H1 (cell line): Measurements from ENCODE around the gene ESR1. TPM values are rescaled to one million over a fixed set of nuclear protein-coding genes. Genes with fewer than 3 reads are reported as not detected.

ENCODE experiments used
- CTCF ChIA-PET: fragments of 300-600 bp; sonication (Branson Sonifier 250); formaldehyde crosslinking; loops from one replicate; lab custom pipeline; 2021; ENCODE audit not compliant: partially characterized antibody; lab: Charles Lee
- POLR2A ChIA-PET: fragments of 300-600 bp; sonication (Branson Sonifier 250); formaldehyde crosslinking; loops from one replicate; lab custom pipeline; 2021; ENCODE audit warnings: inconsistent platforms; ENCODE audit not compliant: partially characterized antibody; lab: Charles Lee
- DNase-seq, 2 experiments: peaks; one replicate each; pipeline versions ENCODE4 v3.0.0 to v3.0.0-alpha.2; 2010 to 2022; ENCODE audit warnings: low spot score in 2 of 2, low read depth in 1 of 2, mixed read lengths in 1 of 2
- FAIRE-seq: peaks from 2 replicates; lab custom pipeline; 2011; peaks lifted over from hg19 to GRCh38; lab: Jason Lieb, UNC
- H2AFZ ChIP-seq: 2 replicates; pipeline ENCODE4 v1.8.1; 2012; ENCODE audit warnings: low read length, inconsistent platforms
- H2AK5ac ChIP-seq: 2 replicates; pipeline ENCODE4 v1.6.1; 2013; ENCODE audit warnings: low read depth, low read length
- H2BK120ac ChIP-seq: replicated peaks from 2 replicates; pipeline ENCODE3; 2013; ENCODE audit warnings: low read depth, low read length, inconsistent platforms
- H2BK12ac ChIP-seq: 2 replicates; pipeline ENCODE4 v1.6.1; 2013; ENCODE audit warnings: low read depth, low read length
- H2BK15ac ChIP-seq: 2 replicates; pipeline ENCODE4 v1.6.1; 2013; ENCODE audit warnings: low read length
- H2BK20ac ChIP-seq: 2 replicates; pipeline ENCODE4 v1.6.1; 2013; ENCODE audit warnings: low read length
- H2BK5ac ChIP-seq: 2 replicates; pipeline ENCODE4 v1.6.1; 2013; ENCODE audit warnings: low read depth, low read length
- H3K14ac ChIP-seq: 2 replicates; pipeline ENCODE4 v1.6.1; 2013; ENCODE audit warnings: inconsistent platforms; ENCODE audit not compliant: insufficient read length
- H3K18ac ChIP-seq: 2 replicates; pipeline ENCODE4 v1.6.1; 2013; ENCODE audit warnings: low read length; ENCODE audit errors: extremely low read depth
- H3K23ac ChIP-seq: 2 replicates; pipeline ENCODE4 v1.6.1; 2013; ENCODE audit warnings: inconsistent platforms; ENCODE audit not compliant: insufficient read length
- H3K23me2 ChIP-seq: 2 replicates; pipeline ENCODE4 v1.6.1; 2013; ENCODE audit warnings: low read depth, low read length
- H3K27ac ChIP-seq: 2 replicates; pipeline ENCODE4 v1.6.1; 2011; ENCODE audit warnings: low read depth, low read length, inconsistent platforms
- H3K27me3 ChIP-seq, 4 experiments: replicated peaks in 1 of 4; 1 replicate in 1 of 4; 2 replicates in 3 of 4; pipeline versions ENCODE4 v1.6.1 to v1.8.1; 2011 to 2013; ENCODE audit warnings: low read length in 3 of 4, mild to moderate bottlenecking in 3 of 4, inconsistent platforms in 2 of 4, mixed read lengths in 2 of 4, moderate library complexity in 1 of 4; ENCODE audit not compliant: control insufficient read depth in 3 of 4, insufficient read depth in 3 of 4; ENCODE audit errors: extremely low read depth in 1 of 4
- H3K36me3 ChIP-seq, 4 experiments: 2 replicates each; pipeline versions ENCODE4 v1.6.1 to v1.8.1; 2011 to 2013; ENCODE audit warnings: mild to moderate bottlenecking in 4 of 4, low read length in 3 of 4, moderate library complexity in 2 of 4, control low read depth in 1 of 4, inconsistent platforms in 1 of 4; ENCODE audit not compliant: insufficient read depth in 4 of 4, control insufficient read depth in 2 of 4
- H3K4ac ChIP-seq: replicated peaks from 2 replicates; pipeline ENCODE3; 2013; ENCODE audit warnings: low read length, low read depth, mixed read lengths, inconsistent platforms; ENCODE audit not compliant: insufficient read length
- H3K4me1 ChIP-seq, 4 experiments: replicated peaks in 1 of 4; 1 replicate in 1 of 4; 2 replicates in 3 of 4; pipeline versions ENCODE4 v1.6.1 to v1.8.1; 2011 to 2013; ENCODE audit warnings: low read length in 3 of 4, inconsistent platforms in 2 of 4, mixed read lengths in 1 of 4; ENCODE audit not compliant: insufficient read depth in 4 of 4, control insufficient read depth in 3 of 4
- H3K4me2 ChIP-seq, 2 experiments: 2 replicates each; pipeline versions ENCODE4 v1.6.1 to v1.8.1; 2011 to 2013; ENCODE audit warnings: low read depth in 2 of 2, low read length in 2 of 2, control low read depth in 1 of 2, inconsistent platforms in 1 of 2, mild to moderate bottlenecking in 1 of 2; ENCODE audit not compliant: insufficient read depth in 1 of 2
- H3K4me3 ChIP-seq, 4 experiments: fragments of 200-600, 300-600 bp in 1 of 4; sonication (generic), shearing (Covaris generic), sonication (Bioruptor Twin) in 1 of 4; 2 replicates each; pipeline versions ENCODE4 v1.5.1 to v1.8.1; 2011 to 2016; ENCODE audit warnings: low read length in 4 of 4, low read depth in 3 of 4, control low read depth in 2 of 4, inconsistent platforms in 2 of 4, mild to moderate bottlenecking in 2 of 4, mixed read lengths in 1 of 4, moderate library complexity in 1 of 4; ENCODE audit not compliant: insufficient read depth in 2 of 4; ENCODE audit errors: extremely low read depth in 1 of 4
- H3K56ac ChIP-seq: replicated peaks from 2 replicates; pipeline ENCODE3; 2013; ENCODE audit warnings: low read depth, mild to moderate bottlenecking, mixed read lengths, low read length, inconsistent platforms; ENCODE audit not compliant: insufficient read length
- H3K79me1 ChIP-seq: 2 replicates; pipeline ENCODE4 v1.6.1; 2013; ENCODE audit warnings: low read depth, low read length, control low read depth
- H3K79me2 ChIP-seq, 2 experiments: 2 replicates each; pipeline versions ENCODE4 v1.6.1 to v1.8.1; 2012 to 2013; ENCODE audit warnings: low read length in 2 of 2, mild to moderate bottlenecking in 2 of 2, inconsistent platforms in 1 of 2; ENCODE audit not compliant: insufficient read depth in 2 of 2, control insufficient read depth in 1 of 2
- H3K9ac ChIP-seq, 4 experiments: replicated peaks in 1 of 4; 1 replicate in 1 of 4; 2 replicates in 3 of 4; pipeline versions ENCODE4 v1.6.1 to v1.8.1; 2011 to 2013; ENCODE audit warnings: low read depth in 3 of 4, low read length in 3 of 4, control low read depth in 2 of 4, mild to moderate bottlenecking in 2 of 4, moderate library complexity in 2 of 4, inconsistent platforms in 1 of 4; ENCODE audit errors: extremely low read depth in 1 of 4
- H3K9me3 ChIP-seq, 2 experiments: 2 replicates each; pipeline versions ENCODE4 v1.6.1 to v1.8.1; 2012 to 2013; ENCODE audit warnings: mild to moderate bottlenecking in 2 of 2, moderate library complexity in 2 of 2, control low read depth in 1 of 2, inconsistent platforms in 1 of 2, low read depth in 1 of 2, low read length in 1 of 2, mixed read lengths in 1 of 2; ENCODE audit not compliant: insufficient read depth in 2 of 2
- H4K20me1 ChIP-seq, 2 experiments: replicated peaks in 1 of 2; 2 replicates each; pipeline versions ENCODE3 to v1.8.1; 2011 to 2013; ENCODE audit warnings: inconsistent platforms in 2 of 2, low read length in 2 of 2, mild to moderate bottlenecking in 1 of 2; ENCODE audit not compliant: insufficient read depth in 2 of 2, control insufficient read depth in 1 of 2
- H4K5ac ChIP-seq: 2 replicates; pipeline ENCODE4 v1.6.1; 2013; ENCODE audit warnings: low read length, low read depth, mixed read lengths, inconsistent platforms; ENCODE audit not compliant: insufficient read length
- H4K8ac ChIP-seq: 2 replicates; pipeline ENCODE4 v1.8.0; 2013; ENCODE audit warnings: mild to moderate bottlenecking, moderate library complexity, low read length, inconsistent platforms; ENCODE audit not compliant: insufficient read depth; ENCODE audit errors: extremely low read depth
- H4K91ac ChIP-seq: replicated peaks from 2 replicates; pipeline ENCODE3; 2013; ENCODE audit warnings: low read length, mixed read lengths, inconsistent platforms; ENCODE audit not compliant: insufficient read length
- CEBPB ChIP-seq: IDR thresholded peaks from 2 replicates; pipeline ENCODE4 v1.6.1; 2012; ENCODE audit warnings: low read depth, low read length
- CHD1 ChIP-seq: IDR thresholded peaks from 2 replicates; pipeline ENCODE4 v1.6.1; 2012; ENCODE audit warnings: low read depth, low read length, improper control_type of control experiment
- MAFK ChIP-seq: IDR thresholded peaks from 2 replicates; pipeline ENCODE4 v1.6.1; 2012; ENCODE audit warnings: low read depth, mild to moderate bottlenecking, improper control_type of control experiment, low read length
- WGBS, 2 experiments: shearing (Covaris generic) in 1 of 2; methylation state at CpG; one replicate each; pipeline versions ENCODE4 v1.1.6 to v1.1.7; 2013 to 2015; ENCODE audit warnings: low lambda C conversion rate in 2 of 2, mixed read lengths in 2 of 2, inconsistent platforms in 1 of 2, low coverage in 1 of 2, missing lambda C conversion rate in 1 of 2; ENCODE audit not compliant: insufficient replicate concordance in 2 of 2, insufficient coverage in 1 of 2, insufficient read length in 1 of 2; ENCODE audit errors: extremely low coverage in 1 of 2, missing lambda C conversion rate in 1 of 2; 5-methylcytosine and 5-hydroxymethylcytosine counted together
- polyA plus RNA-seq, 7 experiments: library from polyadenylated mRNA; depleted of rRNA in 3 of 7; stranded (reverse) in 5 of 7; unstranded in 2 of 7; fragments of >200 nt in 5 of 7; fragments of 200-250 nt in 2 of 7; gene quantifications; 1 replicate in 5 of 7; 2 replicates in 1 of 7; 4 replicates in 1 of 7; pipeline versions ENCODE4 v1.2.1 to v1.2.3, GENCODE V29; 2011 to 2013; ENCODE audit warnings: missing spikeins in 2 of 7, mixed read lengths in 2 of 7
- total RNA-seq: library from RNA; stranded (reverse); fragmentation: NEBNext Ultra II Directional; extraction: Animal tissue kit (Norgen Biotek cat#: 25700); gene quantifications from 2 replicates; pipeline ENCODE4 v1.2.1, GENCODE V29; 2021

ESR1 gene
- total and polyA plus RNA-seq, 2 of the 8 experiments (the other 6 are each of a cell fraction or from before 2014, with no cell fraction given) = 0.03 to 0.17 TPM

- H2BK5ac ChIP-seq = no peak overlapping the region
- CTCF ChIA-PET = interaction anchor here (1.1 to 1.5 kb wide), 2 partner anchors 47 to 70 kb away, joined by 3 read pairs; no protein-coding TSS in a partner anchor
- H3K4me3 ChIP-seq = no peak overlapping the region
- H3K23me2 ChIP-seq = no peaks in the 10 kb centered on the region
- no peak overlapping the region for H2BK120ac ChIP-seq
- H3K18ac ChIP-seq = no peak overlapping the region
- no peak overlapping the region for H2AFZ ChIP-seq
- H2BK12ac ChIP-seq = no peak overlapping the region
- H2BK15ac ChIP-seq = no peak overlapping the region
- no peaks in the 10 kb centered on the region for H3K36me3 ChIP-seq
- POLR2A ChIA-PET = no interaction called here
- H3K4ac ChIP-seq = no peak overlapping the region
- H3K14ac ChIP-seq = no peak overlapping the region
- no peak overlapping the region for H4K8ac ChIP-seq
- no peaks in the 10 kb centered on the region; a peak in 1 of 7 replicates for H3K27me3 ChIP-seq
- no peaks in the 10 kb centered on the region for H3K79me2 ChIP-seq
- H3K23ac ChIP-seq = no peak overlapping the region
- DNase-seq (no peak), FAIRE-seq (no peak)
- no peaks in the 10 kb centered on the region for H4K20me1 ChIP-seq
- H2BK20ac ChIP-seq = no peak overlapping the region
- no peak overlapping the region for H4K91ac ChIP-seq
- no peaks in the 10 kb centered on the region for H3K79me1 ChIP-seq
- no peak overlapping the region for H3K4me2 ChIP-seq
- H3K9ac ChIP-seq = no peak overlapping the region
- H3K4me1 ChIP-seq = peaks cover 0 to 3% (median 2%) of the 10 kb centered on the region in 4 experiments; a peak in 4 of 7 replicates
- H3K27ac ChIP-seq = no peak overlapping the region
- 86% methylated on average over 7 of the region's 7 CpGs; no CpG with 5 or more reads in 1 of the 2 experiments for WGBS, 2 experiments
- no peak overlapping the region for H4K5ac ChIP-seq
- H3K9me3 ChIP-seq = no peaks in the 10 kb centered on the region
- no peak overlapping the region for H3K56ac ChIP-seq
- TF ChIP-seq CEBPB (no peak), MAFK (no peak), CHD1 (no peak)
- H2AK5ac ChIP-seq = no peak overlapping the region
These were observed 247.0 kb downstream of the ESR1 start for GRCh38 chr6:152054441-152054840.
